ENCODE results near the gene NKIRAS1. TPM values are rescaled to one million over a fixed set of nuclear protein-coding genes. Genes with fewer than 3 reads are reported as not detected.

Gene NKIRAS1
- total RNA-seq, 1 donor from 2014 or later, result 13.2 TPM

DNA sequence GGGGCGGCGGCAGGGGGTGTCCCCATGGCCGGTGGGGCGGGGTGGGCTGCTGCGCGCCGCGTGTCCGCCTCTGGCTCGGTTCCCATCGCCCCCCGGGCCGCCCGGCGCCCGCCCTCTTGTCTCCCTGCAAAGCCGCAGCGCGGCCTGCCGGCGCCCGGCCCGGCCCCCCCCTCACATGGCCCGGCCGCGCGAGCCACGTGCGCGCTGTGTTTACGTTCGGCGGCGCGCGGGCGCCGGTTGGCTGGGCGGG is 28.8 kb upstream of the NKIRAS1 start:
- H3K9me3 Mint-ChIP-seq (ENCODE audit: low read depth), result no peaks in the 10 kb centered on the region
- no peaks in the 10 kb centered on the region for H3K27me3 Mint-ChIP-seq (ENCODE audit: low read depth)
- no peak overlapping the region for H3K27ac Mint-ChIP-seq (ENCODE audit: unreplicated experiment)
- DNase-seq (ENCODE audit: low spot score), result no peak
- TF ChIP-seq, protein P1, sequence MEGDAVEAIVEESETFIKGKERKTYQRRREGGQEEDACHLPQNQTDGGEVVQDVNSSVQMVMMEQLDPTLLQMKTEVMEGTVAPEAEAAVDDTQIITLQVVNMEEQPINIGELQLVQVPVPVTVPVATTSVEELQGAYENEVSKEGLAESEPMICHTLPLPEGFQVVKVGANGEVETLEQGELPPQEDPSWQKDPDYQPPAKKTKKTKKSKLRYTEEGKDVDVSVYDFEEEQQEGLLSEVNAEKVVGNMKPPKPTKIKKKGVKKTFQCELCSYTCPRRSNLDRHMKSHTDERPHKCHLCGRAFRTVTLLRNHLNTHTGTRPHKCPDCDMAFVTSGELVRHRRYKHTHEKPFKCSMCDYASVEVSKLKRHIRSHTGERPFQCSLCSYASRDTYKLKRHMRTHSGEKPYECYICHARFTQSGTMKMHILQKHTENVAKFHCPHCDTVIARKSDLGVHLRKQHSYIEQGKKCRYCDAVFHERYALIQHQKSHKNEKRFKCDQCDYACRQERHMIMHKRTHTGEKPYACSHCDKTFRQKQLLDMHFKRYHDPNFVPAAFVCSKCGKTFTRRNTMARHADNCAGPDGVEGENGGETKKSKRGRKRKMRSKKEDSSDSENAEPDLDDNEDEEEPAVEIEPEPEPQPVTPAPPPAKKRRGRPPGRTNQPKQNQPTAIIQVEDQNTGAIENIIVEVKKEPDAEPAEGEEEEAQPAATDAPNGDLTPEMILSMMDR (IDR thresholded peaks at IDR 0.05), result no peak
- H3K4me3 Mint-ChIP-seq (ENCODE audit: unreplicated experiment), result no peak overlapping the region
- peaks cover 43% of the 10 kb centered on the region for H3K4me1 Mint-ChIP-seq (ENCODE audit: low read depth)
- H3K36me3 Mint-ChIP-seq (ENCODE audit: low read depth), result no peaks in the 10 kb centered on the region

DNA sequence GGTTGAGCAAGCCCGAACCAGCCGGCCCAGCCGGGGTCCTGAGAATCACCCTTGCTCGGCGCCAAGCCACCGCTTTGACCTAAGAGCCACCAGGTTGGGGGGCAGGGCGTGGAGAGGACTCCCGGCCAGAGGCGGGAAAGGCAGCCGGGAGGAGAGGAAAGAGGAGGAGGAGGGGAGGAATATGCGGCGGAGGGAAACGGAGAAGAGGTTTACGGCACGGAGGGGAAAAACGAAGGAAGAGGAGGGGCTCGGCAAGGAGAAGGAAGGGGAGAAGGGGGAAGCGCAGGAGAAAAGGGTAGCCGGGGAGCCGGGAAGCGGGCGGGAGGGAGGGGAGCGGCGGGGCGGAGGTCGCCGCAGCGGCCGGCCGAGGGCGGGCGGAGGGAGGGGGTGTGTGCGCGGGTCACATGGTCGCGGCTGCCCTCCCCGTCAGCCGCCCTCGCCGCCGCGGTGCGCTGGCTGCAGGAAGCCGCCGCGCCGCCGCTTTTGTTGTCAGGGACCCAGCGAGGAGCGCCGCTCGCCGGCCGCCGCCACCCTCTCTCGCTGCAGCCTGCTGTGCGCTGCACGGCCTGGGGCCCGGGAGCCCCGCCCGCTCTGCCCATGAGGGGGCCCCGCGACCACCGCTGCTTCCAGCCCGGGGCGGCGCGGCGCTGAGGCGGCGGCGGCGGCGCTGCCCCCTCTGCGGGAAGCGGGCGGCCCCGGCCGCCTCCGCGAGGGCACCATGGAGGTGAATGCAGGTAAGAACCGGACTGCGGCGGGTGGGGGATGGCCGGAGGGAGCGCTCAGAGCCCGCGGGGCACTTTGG is 28.3 kb upstream of the NKIRAS1 start, which contains the start of gene NR1D2:
TSS of gene NR1D2 (plus strand) at position 426 of the 802 bp plus-strand sequence. CDS start at position 719, 293 bp downstream.
- Mint-ChIP-seq H3K9me3 (ENCODE audit: low read depth) (no peaks in the 10 kb centered on the region), H3K27ac (ENCODE audit: unreplicated experiment) (peak within 1 kb of the TSS; percentile 96), H3K27me3 (ENCODE audit: low read depth) (no peaks in the 10 kb centered on the region), H3K4me1 (ENCODE audit: low read depth) (peaks cover 38% of the 10 kb centered on the region), H3K4me3 (ENCODE audit: unreplicated experiment) (peak within 1 kb of the TSS; percentile 78), H3K36me3 (ENCODE audit: low read depth) (no peaks in the 10 kb centered on the region)
- DNase-seq (ENCODE audit: low spot score), result no peak
- TF ChIP-seq, protein P1 (IDR thresholded peaks at IDR 0.05), result peak; percentile 17

DNA sequence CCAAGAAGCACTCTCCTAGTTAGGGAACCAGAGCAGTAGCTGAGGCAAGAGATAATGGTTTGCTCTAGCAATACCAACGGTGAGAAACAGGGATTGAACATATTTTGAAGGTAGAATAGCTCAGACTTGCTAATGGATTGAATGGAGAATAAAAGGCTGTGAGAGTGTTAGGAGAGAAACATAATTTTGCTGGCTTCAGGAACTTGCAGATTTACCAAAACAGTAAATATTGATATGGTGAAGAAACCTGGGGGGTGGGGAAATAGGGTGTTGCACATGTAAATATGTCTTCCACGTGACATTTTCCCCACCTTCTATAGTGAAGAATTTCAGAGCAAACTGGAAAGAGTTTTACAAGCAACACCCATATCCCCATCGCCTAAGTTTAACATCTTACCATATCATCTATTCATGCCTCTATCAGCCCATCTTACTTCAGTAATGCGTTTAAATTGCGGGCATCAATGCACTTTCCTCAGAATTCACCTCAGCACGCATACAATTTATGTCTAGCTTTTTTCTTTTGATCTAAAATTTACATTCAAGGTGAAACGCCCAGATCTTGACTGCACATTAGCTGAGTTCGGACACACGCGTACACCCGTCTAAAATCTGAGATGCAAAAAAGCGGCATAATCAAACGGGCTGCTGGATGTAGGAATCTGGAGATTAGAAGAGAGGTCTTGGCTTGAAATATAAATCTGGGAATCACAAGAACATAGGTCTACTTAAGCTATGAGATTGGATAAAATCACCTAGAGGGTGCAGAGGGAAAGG is 27.4 kb upstream of the NKIRAS1 start:
- peaks cover 29% of the 10 kb centered on the region for H3K4me1 Mint-ChIP-seq (ENCODE audit: low read depth)
- no peak for DNase-seq (ENCODE audit: low spot score)
- TF ChIP-seq, protein P1 (IDR thresholded peaks at IDR 0.05), result no peak
- no peaks in the 10 kb centered on the region for H3K9me3 Mint-ChIP-seq (ENCODE audit: low read depth)
- peak overlapping the region; percentile 82 for H3K27ac Mint-ChIP-seq (ENCODE audit: unreplicated experiment)
- no peaks in the 10 kb centered on the region for H3K36me3 Mint-ChIP-seq (ENCODE audit: low read depth)
- H3K4me3 Mint-ChIP-seq (ENCODE audit: unreplicated experiment), result peak overlapping the region; percentile 76
- no peaks in the 10 kb centered on the region for H3K27me3 Mint-ChIP-seq (ENCODE audit: low read depth)

DNA sequence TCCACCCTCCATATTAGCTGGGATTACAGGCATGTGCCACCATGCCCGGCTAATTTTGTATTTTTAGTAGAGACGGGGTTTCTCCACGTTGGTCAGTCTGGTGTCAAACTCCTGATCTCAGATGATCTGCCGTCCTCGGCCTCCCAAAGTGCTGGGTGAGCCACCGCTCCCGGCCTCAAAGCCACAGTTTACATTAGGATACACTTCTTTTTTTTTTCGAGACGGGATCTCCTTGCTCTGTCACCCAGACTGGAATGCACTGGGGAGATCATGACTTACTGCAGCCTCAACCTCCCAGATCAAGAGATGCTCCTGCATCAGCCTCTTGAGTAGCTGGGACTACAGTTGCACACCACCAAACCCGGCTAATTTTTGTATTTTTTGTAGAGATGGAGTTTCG is 25.8 kb upstream of the NKIRAS1 start:
- H3K4me1 Mint-ChIP-seq (ENCODE audit: low read depth), result peaks cover 21% of the 10 kb centered on the region
- no peaks in the 10 kb centered on the region for H3K9me3 Mint-ChIP-seq (ENCODE audit: low read depth)
- TF ChIP-seq, protein P1 (IDR thresholded peaks at IDR 0.05), result no peak
- no peak overlapping the region for H3K4me3 Mint-ChIP-seq (ENCODE audit: unreplicated experiment)
- no peaks in the 10 kb centered on the region for H3K27me3 Mint-ChIP-seq (ENCODE audit: low read depth)
- no peak overlapping the region for H3K27ac Mint-ChIP-seq (ENCODE audit: unreplicated experiment)
- DNase-seq (ENCODE audit: low spot score), result no peak
- no peaks in the 10 kb centered on the region for H3K36me3 Mint-ChIP-seq (ENCODE audit: low read depth)

DNA sequence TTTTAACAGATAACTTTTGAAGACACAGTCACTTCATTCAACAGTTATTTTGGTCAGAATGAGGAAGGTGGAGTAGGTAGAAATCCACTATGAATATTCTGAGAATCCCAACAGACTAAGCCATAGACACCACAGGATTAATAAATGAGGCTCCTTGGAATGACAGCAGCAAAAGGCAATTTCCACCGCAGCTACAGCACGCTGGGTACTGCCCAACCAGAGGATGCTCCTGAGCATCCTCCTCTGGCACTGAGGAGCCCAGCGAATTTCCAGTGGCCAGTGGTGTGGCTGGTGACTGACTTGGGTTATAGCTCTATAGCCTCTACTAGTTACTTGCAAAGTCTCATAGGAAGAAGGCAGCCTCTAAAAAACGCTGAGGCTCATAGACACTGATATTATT is 24.6 kb upstream of the NKIRAS1 start:
- Mint-ChIP-seq H3K27me3 (ENCODE audit: low read depth) (no peaks in the 10 kb centered on the region), H3K27ac (ENCODE audit: unreplicated experiment) (no peak overlapping the region), H3K9me3 (ENCODE audit: low read depth) (no peaks in the 10 kb centered on the region), H3K4me1 (ENCODE audit: low read depth) (peaks cover 11% of the 10 kb centered on the region), H3K36me3 (ENCODE audit: low read depth) (no peaks in the 10 kb centered on the region), H3K4me3 (ENCODE audit: unreplicated experiment) (no peak overlapping the region)
- DNase-seq (ENCODE audit: low spot score), result no peak
- TF ChIP-seq, protein P1 (IDR thresholded peaks at IDR 0.05), result no peak

Data from chondrocyte (in vitro differentiated cells).